HepG2 (cell line): ENCODE measurements around the gene SLC1A4. TPM values are rescaled to one million over a fixed set of nuclear protein-coding genes. Genes with fewer than 3 reads are reported as not detected.
A peak's percentile ranks its signal among the peaks of the same experiment; 100 is the strongest.

ENCODE experiments used
- ATAC-seq: fragments of 200-7000 bp; cut with Tn5 transposase; 3 replicates; pipeline ENCODE4 v1.9.1; 2020; ENCODE audit warnings: mild to moderate bottlenecking, moderate library complexity
- BruUV-seq: library from RNA; stranded (reverse); fragments of 400-500 nt; replicated peaks from 2 replicates; lab custom pipeline; 2021; lab: Mats Ljungman, UMichigan
- CTCF ChIA-PET: fragments of 300-600 bp; formaldehyde crosslinking; extraction: SDS; loops from one replicate; lab custom pipeline; 2021; ENCODE audit warnings: low total read pairs, inconsistent platforms, low intra/inter-chr PET ratio; lab: Yijun Ruan, JAX
- POLR2A ChIA-PET: fragments of 350-600 bp; sonication (Branson Sonifier 250); formaldehyde crosslinking; loops from one replicate; lab custom pipeline; 2020; ENCODE audit warnings: antibody characterized with exemption, inconsistent platforms; lab: Yijun Ruan, JAX
- DNase-seq: peaks from one replicate; pipeline ENCODE4 v3.0.0-alpha.2; 2015; ENCODE audit warnings: low spot score
- FAIRE-seq: peaks from 3 replicates; lab custom pipeline; 2011; peaks lifted over from hg19 to GRCh38; lab: Jason Lieb, UNC
- H2AFZ ChIP-seq: one replicate; pipeline ENCODE4 v1.6.1; 2011; ENCODE audit warnings: low read length, inconsistent platforms
- H3K27ac ChIP-seq: fragments of 300-600 bp; 3 replicates; pipeline ENCODE4 v1.8.0; 2011; ENCODE audit warnings: mixed run types, mild to moderate bottlenecking, mixed read lengths, low read length, inconsistent platforms; ENCODE audit not compliant: insufficient read depth; ENCODE audit errors: extremely low read length
- H3K27me3 ChIP-seq, 2 experiments: fragments of 200-600 bp in 1 of 2; 2 replicates in 1 of 2; 3 replicates in 1 of 2; pipeline versions ENCODE4 v1.6.0 to v1.8.0; 2011; ENCODE audit warnings: low read length in 2 of 2, mild to moderate bottlenecking in 2 of 2, moderate library complexity in 2 of 2, inconsistent platforms in 1 of 2; ENCODE audit not compliant: insufficient read depth in 2 of 2, control insufficient read depth in 1 of 2
- H3K36me3 ChIP-seq, 2 experiments: fragments of 200-600 bp in 1 of 2; replicated peaks in 1 of 2; 2 replicates in 1 of 2; 3 replicates in 1 of 2; pipeline versions ENCODE4 v1.5.1 to v1.8.0; 2011; ENCODE audit warnings: low read length in 2 of 2, inconsistent platforms in 1 of 2; ENCODE audit not compliant: insufficient read depth in 2 of 2, control insufficient read depth in 1 of 2
- H3K4me1 ChIP-seq: 2 replicates; pipeline ENCODE4 v1.5.1; 2012; ENCODE audit warnings: low read length, inconsistent platforms; ENCODE audit not compliant: insufficient read depth
- H3K4me2 ChIP-seq: 2 replicates; pipeline ENCODE4 v1.6.0; 2011; ENCODE audit warnings: low read depth, low read length, inconsistent platforms
- H3K4me3 ChIP-seq, 3 experiments: fragments of 200-600 bp in 1 of 3; sonication (generic), shearing (Covaris generic) in 1 of 3; replicated peaks in 1 of 3; 2 replicates each; pipeline ENCODE4 v1.5.1; 2011 to 2016; ENCODE audit warnings: low read length in 3 of 3, inconsistent platforms in 2 of 3, low read depth in 2 of 3, mild to moderate bottlenecking in 2 of 3, control low read depth in 1 of 3, mixed read lengths in 1 of 3; ENCODE audit not compliant: insufficient read depth in 1 of 3
- H3K79me2 ChIP-seq: one replicate; pipeline ENCODE4 v1.6.1; 2011; ENCODE audit warnings: low read length, inconsistent platforms; ENCODE audit not compliant: insufficient read depth
- H3K9ac ChIP-seq: 2 replicates; pipeline ENCODE4 v1.6.0; 2011; ENCODE audit warnings: mild to moderate bottlenecking, low read depth, low read length, inconsistent platforms; ENCODE audit not compliant: insufficient read depth
- H3K9me3 ChIP-seq: 2 replicates; pipeline ENCODE4 v1.5.1; 2012; ENCODE audit warnings: mild to moderate bottlenecking, low read length
- H4K20me1 ChIP-seq: 2 replicates; pipeline ENCODE4 v1.6.0; 2011; ENCODE audit warnings: inconsistent platforms, mild to moderate bottlenecking, low read length, moderate library complexity; ENCODE audit not compliant: insufficient read depth
- KDM5A ChIP-seq: fragments of 200-600 bp; sonication (generic); IDR thresholded peaks from 2 replicates; pipeline ENCODE4 v1.7.0; 2018; ENCODE audit warnings: antibody characterized with exemption, mild to moderate bottlenecking, low read length, borderline replicate concordance
- PHF5A ChIP-seq: IDR thresholded peaks from one replicate; pipeline ENCODE4 v1.6.1; 2018; ENCODE audit warnings: low read depth, missing genetic modification reagents; ENCODE audit not compliant: unreplicated experiment
- SOX13 ChIP-seq, 3 experiments: fragments of 450-650 bp in 1 of 3; sonication (generic) in 1 of 3; formaldehyde crosslinking in 1 of 3; IDR thresholded peaks in 2 of 3; conservative IDR thresholded peaks in 1 of 3; 2 replicates each; pipeline versions ENCODE4 v1.5.0 to v1.6.1; 2016 to 2020; ENCODE audit warnings: antibody characterized with exemption in 1 of 3, mild to moderate bottlenecking in 1 of 3, missing compliant biosample characterization in 1 of 3, missing genetic modification reagents in 1 of 3, moderate library complexity in 1 of 3
- STAT6 ChIP-seq: sonication (generic); formaldehyde crosslinking; IDR thresholded peaks from 2 replicates; pipeline ENCODE4 v1.4.0; 2020; ENCODE audit warnings: missing genetic modification reagents, mild to moderate bottlenecking, borderline replicate concordance
- TOE1 ChIP-seq: sonication (generic); formaldehyde crosslinking; IDR thresholded peaks from 2 replicates; pipeline ENCODE4 v1.4.0; 2020; ENCODE audit warnings: mild to moderate bottlenecking, missing genetic modification reagents
- ZNF354B ChIP-seq: sonication (generic); formaldehyde crosslinking; IDR thresholded peaks from 2 replicates; pipeline ENCODE4 v1.8.0; 2022; ENCODE audit warnings: mild to moderate bottlenecking, missing genetic modification reagents
- ZNF674 ChIP-seq: sonication (generic); formaldehyde crosslinking; IDR thresholded peaks from 2 replicates; pipeline ENCODE4 v1.5.0; 2020; ENCODE audit warnings: low read depth, mild to moderate bottlenecking, missing genetic modification reagents
- WGBS: methylation state at CpG from one replicate; pipeline ENCODE4 v1.1.6; 2017; ENCODE audit warnings: low lambda C conversion rate; 5-methylcytosine and 5-hydroxymethylcytosine counted together
- in situ Hi-C: cut with HindIII; loops from 2 replicates; pipeline ENCODE4 v1.10.0; 2017; ENCODE audit warnings: low pct_unique_long_range_greater_than_20kb; ENCODE audit not compliant: extremely low pct_ligation_motif_present
- intact Hi-C: fragments of 100-400 bp; cut with micrococcal nuclease; formaldehyde crosslinking; loops from one replicate; pipeline ENCODE4 v1.10.0; 2022; ENCODE audit not compliant: unreplicated experiment
- polyA plus RNA-seq, 8 experiments: library from polyadenylated mRNA; depleted of rRNA in 3 of 8; stranded (reverse) in 7 of 8; unstranded in 1 of 8; fragments of >200 nt; fragmentation: Illumina TruSeq in 4 of 8; extraction: Trizol in 4 of 8; gene quantifications; 2 replicates each; pipeline versions ENCODE4 v1.2.1 to v1.2.3, GENCODE V29; 2011 to 2016; ENCODE audit warnings: low read depth in 4 of 8, missing spikeins in 1 of 8, mixed read lengths in 1 of 8; ENCODE audit not compliant: insufficient read depth in 1 of 8
- total RNA-seq, 5 experiments: library from RNA; depleted of rRNA; stranded (reverse); fragments of >200 nt; fragmentation: Illumina TruSeq; extraction: Trizol; gene quantifications; 2 replicates each; pipeline ENCODE4 v1.2.3, GENCODE V29; 2016; ENCODE audit warnings: low read depth in 1 of 5

Gene SLC1A4
- total and polyA plus RNA-seq, 2 of the 13 experiments (the other 11 are each of a cell fraction or from before 2014, with no cell fraction given) = 21.0 to 39.6 TPM

GRCh38 chr2:64982932-64983331, 6.3 kb upstream of the SLC1A4 start:
- H3K79me2 ChIP-seq = peaks cover 2% of the 10 kb centered on the region
- 14% methylated on average over 2 of the region's 2 CpGs for WGBS
- no peaks in the 10 kb centered on the region for H3K27me3 ChIP-seq
- 0 out of 2 replicates have a peak, but pooled peaks have one; percentile 9 for TF ChIP-seq TOE1 (CRISPR knock-in tag)
- peak; percentile 6; the same call in 1 of the 2 replicates for TF ChIP-seq STAT6 (CRISPR knock-in tag)
- no peak for TF ChIP-seq ZNF354B (CRISPR knock-in tag)
- no peak for TF ChIP-seq ZNF674
- peak; percentile 33; the same call in 1 of the 2 replicates for TF ChIP-seq KDM5A
- TF ChIP-seq SOX13 (IDR thresholded peaks at IDR 0.05) = no peak
- TF ChIP-seq SOX13 (CRISPR knock-in tag; conservative IDR thresholded peaks at IDR 0.05 in 1 of 2, IDR thresholded peaks at IDR 0.05 in 1 of 2) = peak in 1 of 2 experiments; percentile 63; a peak in 1 of 4 replicates
- peak; percentile 2 for TF ChIP-seq PHF5A
- TF ChIP-seq, all 625 proteins: peak for 5
- in situ Hi-C loops = no loop called here
- DNase-seq (peak; percentile 56), FAIRE-seq (no peak), ATAC-seq (no peak)
- Histone ChIP-seq H3K4me2 (peak overlapping the region; percentile 71), H2AFZ (no peak overlapping the region), H3K4me1 (peaks cover 76% of the 10 kb centered on the region), H3K9me3 (no peaks in the 10 kb centered on the region), H3K27ac (peak overlapping the region; percentile 89), H3K36me3 (no peaks in the 10 kb centered on the region), H3K4me3 (peak overlapping the region in 2 of 3 experiments; percentile 36 to 43; a peak in 3 of 6 replicates), H3K9ac (peak overlapping the region; percentile 24; the same call in 1 of the 2 replicates), H4K20me1 (no peaks in the 10 kb centered on the region)
- intact Hi-C loops = loop anchor here (10.0 kb wide), 1 partner anchor 592 kb away; no protein-coding TSS in a partner anchor
- BruUV-seq = TSS peak; percentile 52
- CTCF ChIA-PET = no interaction called here
- POLR2A ChIA-PET = interaction anchor here (0.9 to 2.3 kb wide), 3 partner anchors 60 to 245 kb away, joined by 3 to 6 read pairs (median 4); partner anchors contain the start of gene ACTR2
